NT2/D1 (cell line): ENCODE measurements around the gene HOXA2.

ENCODE experiments used
- SUZ12 ChIP-seq: IDR thresholded peaks from 2 replicates; pipeline ENCODE4 v1.6.1; 2011; ENCODE audit not compliant: insufficient read length, insufficient read depth; ENCODE audit errors: extremely low read depth
- ZNF274 ChIP-seq: IDR thresholded peaks from 2 replicates; pipeline ENCODE4 v1.6.1; 2011; ENCODE audit warnings: mild to moderate bottlenecking, low read depth, low read length

- TF ChIP-seq SUZ12 (peak; percentile 77), ZNF274 (no peak)
Observed at GRCh38 chr7:27143023-27143949, 40.8 kb upstream of the HOXA2 start, which contains the start of gene HOXA5.
